ACHN (cell line): ENCODE data around the gene SLC16A3.
"Not testable (repeated sequence)": the region's sequence is repeated elsewhere in the genome, so short reads cannot be mapped to it uniquely, and the experiment has no call there.

ENCODE experiments used
- DNase-seq: peaks from one replicate; pipeline ENCODE4 v3.0.0-alpha.2; 2015
- in situ Hi-C: cut with HindIII; loops from 2 replicates; pipeline ENCODE4 v1.10.0; 2017; ENCODE audit warnings: low sequenced_read_pairs, low pct_ligation_motif_present, low pct_unique_long_range_greater_than_20kb

The SLC16A3 gene

GRCh38 chr17:82242698-82242976 is 13.8 kb downstream of the SLC16A3 start:
- in situ Hi-C loops, result no loop called here
- no peak for DNase-seq

GRCh38 chr17:82242977-82243647 is 14.3 kb downstream of the SLC16A3 start:
- DNase-seq, result no peak
- in situ Hi-C loops, result no loop called here

- in situ Hi-C loops, result no loop called here
- no peak for DNase-seq
These were observed 15.0 kb downstream of the SLC16A3 start for GRCh38 chr17:82243648-82244412.

- peak; percentile 25 for DNase-seq
- in situ Hi-C loops, result no loop called here
These were observed 15.7 kb downstream of the SLC16A3 start for GRCh38 chr17:82244413-82245133.

GRCh38 chr17:82245134-82246039 is 16.5 kb downstream of the SLC16A3 start:
- in situ Hi-C loops, result no loop called here
- DNase-seq, result no peak

GRCh38 chr17:82246040-82246364 is 17.2 kb downstream of the SLC16A3 start:
- no peak for DNase-seq
- in situ Hi-C loops, result no loop called here

- peak; percentile 71 for DNase-seq
- in situ Hi-C loops, result no loop called here
These were observed 17.7 kb downstream of the SLC16A3 start for GRCh38 chr17:82246365-82247181.

- no peak for DNase-seq
- in situ Hi-C loops, result no loop called here
These were observed 18.5 kb downstream of the SLC16A3 start for GRCh38 chr17:82247182-82247823.

- no peak for DNase-seq
- in situ Hi-C loops, result no loop called here
These were observed 19.2 kb downstream of the SLC16A3 start for GRCh38 chr17:82247856-82248671.

- in situ Hi-C loops, result no loop called here
- no peak for DNase-seq
These were observed 20.2 kb downstream of the SLC16A3 start for GRCh38 chr17:82248815-82249674.

- DNase-seq, result no peak
- in situ Hi-C loops, result no loop called here
These were observed 21.2 kb downstream of the SLC16A3 start for GRCh38 chr17:82249896-82250581.

GRCh38 chr17:82250868-82251500 is 22.1 kb downstream of the SLC16A3 start:
- DNase-seq, result no peak
- in situ Hi-C loops, result no loop called here

GRCh38 chr17:82252511-82253178 is 23.8 kb downstream of the SLC16A3 start:
- DNase-seq, result no peak
- in situ Hi-C loops, result no loop called here

- no peak for DNase-seq
- in situ Hi-C loops, result no loop called here
These were observed 24.3 kb downstream of the SLC16A3 start for GRCh38 chr17:82253179-82253544.

GRCh38 chr17:82254096-82254495 is 25.3 kb downstream of the SLC16A3 start:
- in situ Hi-C loops, DNase-seq: not testable (repeated sequence)
